Body of pancreas (tissue), 4 donors: ENCODE measurements around the gene SYNPR.

Experiments
- CTCF ChIP-seq, 7 experiments: fragments of 450-650 bp in 4 of 7; fragments of 200-600 bp in 3 of 7; sonication (generic) in 3 of 7; IDR thresholded peaks; one replicate each; pipeline ENCODE4 v1.5.1; 2016 to 2019; ENCODE audit warnings: antibody characterized with exemption in 7 of 7
- POLR2A ChIP-seq, 3 donors: fragments of 450-650 bp; IDR thresholded peaks; one replicate each; pipeline ENCODE4 v1.6.1; 2016; ENCODE audit warnings: antibody characterized with exemption in 3 of 3, mild to moderate bottlenecking in 2 of 3

DNA sequence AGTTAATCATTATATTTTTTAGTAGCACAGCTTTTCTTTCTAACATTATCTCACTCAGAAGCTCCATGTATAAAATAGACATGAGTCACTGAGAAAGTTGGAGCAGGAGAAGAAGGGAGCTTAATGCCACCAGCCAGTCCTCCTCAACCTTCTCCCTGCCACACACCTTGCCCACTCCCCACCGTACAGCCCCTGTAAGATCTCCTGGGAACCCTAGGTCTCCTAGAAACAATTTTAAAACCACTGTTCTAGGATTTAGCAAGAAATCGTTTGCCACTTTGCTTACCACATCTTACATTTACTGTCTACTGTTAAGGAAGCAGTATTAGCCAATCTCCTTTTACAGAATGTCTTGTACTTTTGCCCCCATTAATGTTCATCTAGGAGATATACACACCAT, 204.2 kb downstream of the SYNPR start:
- TF ChIP-seq CTCF (IDR thresholded peaks at IDR 0.05) (no peak), POLR2A (IDR thresholded peaks at IDR 0.05) (no peak)
